Measurements from ENCODE around the gene DPP4.

DNA sequence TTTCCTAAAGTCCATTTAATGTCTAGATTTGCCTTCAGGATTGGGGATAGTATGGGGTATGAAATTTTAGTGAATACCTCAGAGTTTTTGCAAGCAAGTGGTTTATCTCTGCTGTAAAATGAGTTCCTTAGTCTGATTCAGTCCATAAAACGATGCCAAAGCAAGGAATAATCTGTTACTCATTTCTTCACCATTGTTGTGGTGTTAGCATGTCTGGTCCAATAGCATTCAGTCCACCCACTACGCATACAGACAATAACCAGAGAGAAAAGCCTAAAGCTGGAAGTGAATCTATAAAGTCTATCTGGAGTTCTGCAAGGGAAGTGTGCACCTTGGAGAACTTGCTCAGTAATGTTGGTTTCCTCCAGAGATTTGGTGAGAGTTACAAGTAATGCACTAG lies 12.9 kb upstream of the DPP4 start:
- TF ChIP-seq, protein P1, sequence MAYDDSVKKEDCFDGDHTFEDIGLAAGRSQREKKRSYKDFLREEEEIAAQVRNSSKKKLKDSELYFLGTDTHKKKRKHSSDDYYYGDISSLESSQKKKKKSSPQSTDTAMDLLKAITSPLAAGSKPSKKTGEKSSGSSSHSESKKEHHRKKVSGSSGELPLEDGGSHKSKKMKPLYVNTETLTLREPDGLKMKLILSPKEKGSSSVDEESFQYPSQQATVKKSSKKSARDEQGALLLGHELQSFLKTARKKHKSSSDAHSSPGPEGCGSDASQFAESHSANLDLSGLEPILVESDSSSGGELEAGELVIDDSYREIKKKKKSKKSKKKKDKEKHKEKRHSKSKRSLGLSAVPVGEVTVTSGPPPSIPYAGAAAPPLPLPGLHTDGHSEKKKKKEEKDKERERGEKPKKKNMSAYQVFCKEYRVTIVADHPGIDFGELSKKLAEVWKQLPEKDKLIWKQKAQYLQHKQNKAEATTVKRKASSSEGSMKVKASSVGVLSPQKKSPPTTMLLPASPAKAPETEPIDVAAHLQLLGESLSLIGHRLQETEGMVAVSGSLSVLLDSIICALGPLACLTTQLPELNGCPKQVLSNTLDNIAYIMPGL (CRISPR knock-in tag; IDR thresholded peaks at IDR 0.05; ENCODE audit: borderline replicate concordance): no peak
- TF ChIP-seq, protein P2, sequence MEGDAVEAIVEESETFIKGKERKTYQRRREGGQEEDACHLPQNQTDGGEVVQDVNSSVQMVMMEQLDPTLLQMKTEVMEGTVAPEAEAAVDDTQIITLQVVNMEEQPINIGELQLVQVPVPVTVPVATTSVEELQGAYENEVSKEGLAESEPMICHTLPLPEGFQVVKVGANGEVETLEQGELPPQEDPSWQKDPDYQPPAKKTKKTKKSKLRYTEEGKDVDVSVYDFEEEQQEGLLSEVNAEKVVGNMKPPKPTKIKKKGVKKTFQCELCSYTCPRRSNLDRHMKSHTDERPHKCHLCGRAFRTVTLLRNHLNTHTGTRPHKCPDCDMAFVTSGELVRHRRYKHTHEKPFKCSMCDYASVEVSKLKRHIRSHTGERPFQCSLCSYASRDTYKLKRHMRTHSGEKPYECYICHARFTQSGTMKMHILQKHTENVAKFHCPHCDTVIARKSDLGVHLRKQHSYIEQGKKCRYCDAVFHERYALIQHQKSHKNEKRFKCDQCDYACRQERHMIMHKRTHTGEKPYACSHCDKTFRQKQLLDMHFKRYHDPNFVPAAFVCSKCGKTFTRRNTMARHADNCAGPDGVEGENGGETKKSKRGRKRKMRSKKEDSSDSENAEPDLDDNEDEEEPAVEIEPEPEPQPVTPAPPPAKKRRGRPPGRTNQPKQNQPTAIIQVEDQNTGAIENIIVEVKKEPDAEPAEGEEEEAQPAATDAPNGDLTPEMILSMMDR (IDR thresholded peaks at IDR 0.05): no peak
- TF ChIP-seq MYC (IDR thresholded peaks at IDR 0.05; ENCODE audit: borderline replicate concordance, low read length): no peak
- no peak for TF ChIP-seq EP300 (IDR thresholded peaks at IDR 0.05)
- no peak for TF ChIP-seq POLR2A (IDR thresholded peaks at IDR 0.05; ENCODE audit: low read length)
- TF ChIP-seq HOXB5 (CRISPR knock-in tag; IDR thresholded peaks at IDR 0.05): no peak
- TF ChIP-seq, protein P3, sequence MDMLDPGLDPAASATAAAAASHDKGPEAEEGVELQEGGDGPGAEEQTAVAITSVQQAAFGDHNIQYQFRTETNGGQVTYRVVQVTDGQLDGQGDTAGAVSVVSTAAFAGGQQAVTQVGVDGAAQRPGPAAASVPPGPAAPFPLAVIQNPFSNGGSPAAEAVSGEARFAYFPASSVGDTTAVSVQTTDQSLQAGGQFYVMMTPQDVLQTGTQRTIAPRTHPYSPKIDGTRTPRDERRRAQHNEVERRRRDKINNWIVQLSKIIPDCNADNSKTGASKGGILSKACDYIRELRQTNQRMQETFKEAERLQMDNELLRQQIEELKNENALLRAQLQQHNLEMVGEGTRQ (IDR thresholded peaks at IDR 0.05): no peak
- TF ChIP-seq MAFK (IDR thresholded peaks at IDR 0.05; ENCODE audit: partially characterized antibody): no peak
